ENCODE measurements around the gene C1QL2.

- TF ChIP-seq POLR2AphosphoS5 (IDR thresholded peaks at IDR 0.05; ENCODE audit: low read depth, low read length) = no peak
- no peak for TF ChIP-seq TAF1 (IDR thresholded peaks at IDR 0.05; ENCODE audit: borderline replicate concordance, insufficient read depth, low read length)
- no peak for TF ChIP-seq REST (IDR thresholded peaks at IDR 0.05; ENCODE audit: insufficient read depth in 1 of 2, low read depth in 2 of 2, low read length in 2 of 2)
- no peak for TF ChIP-seq SIN3A (IDR thresholded peaks at IDR 0.05; ENCODE audit: borderline replicate concordance, insufficient read depth, low read length)
Observed at GRCh38 chr2:119180892-119181291, 22.3 kb upstream of the C1QL2 start.

Data from PFSK-1 (cell line).